ENCODE results near the gene C20orf204.

Gene C20orf204

GRCh38 chr20:64072498-64073063 lies 36.6 kb downstream of the C20orf204 start:
- DNase-seq, result no peak

GRCh38 chr20:64073476-64074183 lies 37.6 kb downstream of the C20orf204 start:
- no peak for DNase-seq

GRCh38 chr20:64074184-64074789 lies 38.3 kb downstream of the C20orf204 start:
- DNase-seq, result no peak

GRCh38 chr20:64074963-64075362 lies 39.0 kb downstream of the C20orf204 start:
- DNase-seq, result no peak

GRCh38 chr20:64075556-64075955 lies 39.6 kb downstream of the C20orf204 start:
- DNase-seq, result no peak

- DNase-seq, result no peak
These were observed 40.3 kb downstream of the C20orf204 start for GRCh38 chr20:64076061-64076997.

- DNase-seq, result no peak
These were observed 41.1 kb downstream of the C20orf204 start for GRCh38 chr20:64077094-64077493.

- no peak for DNase-seq
These were observed 41.5 kb downstream of the C20orf204 start for GRCh38 chr20:64077541-64077875.

GRCh38 chr20:64077876-64078551 lies 42.0 kb downstream of the C20orf204 start:
- DNase-seq, result no peak

GRCh38 chr20:64078934-64079272 lies 42.9 kb downstream of the C20orf204 start:
- DNase-seq, result no peak

- no peak for DNase-seq
These were observed 43.5 kb downstream of the C20orf204 start, which contains the start of gene RGS19 for GRCh38 chr20:64079273-64080012. Gene RGS19, minus strand, starts transcription at chr20:64079518. Its CDS starts 2,632 bp downstream, at chr20:64076886.

GRCh38 chr20:64080013-64080812 lies 44.2 kb downstream of the C20orf204 start, which contains the start of gene OPRL1:
Gene OPRL1, plus strand, starts transcription at chr20:64080082. Its CDS starts 12,639 bp downstream, at chr20:64092721.
- no peak for DNase-seq

GRCh38 chr20:64080813-64081623 lies 45.0 kb downstream of the C20orf204 start:
- no peak for DNase-seq

GRCh38 chr20:64081624-64081964 lies 45.6 kb downstream of the C20orf204 start:
- no peak for DNase-seq

GRCh38 chr20:64082126-64082731 lies 46.2 kb downstream of the C20orf204 start:
- DNase-seq, result no peak

GRCh38 chr20:64082820-64083377 lies 46.9 kb downstream of the C20orf204 start:
- DNase-seq, result no peak

- peak; percentile 25 for DNase-seq
These were observed 47.4 kb downstream of the C20orf204 start for GRCh38 chr20:64083378-64083803.

- DNase-seq, result no peak
These were observed 48.1 kb downstream of the C20orf204 start, which contains the start of gene LKAAEAR1 for GRCh38 chr20:64083804-64084684. Gene LKAAEAR1, minus strand, starts transcription at chr20:64084398. Its CDS starts 179 bp downstream, at chr20:64084219.
